HEK293T (cell line): ENCODE data around the gene FGGY.

Experiments
- ARNT ChIP-seq: fragments of 450-650 bp; IDR thresholded peaks from 2 replicates; pipeline ENCODE4 v1.6.1; 2017; ENCODE audit warnings: mild to moderate bottlenecking
- BHLHE40 ChIP-seq: fragments of 450-650 bp; IDR thresholded peaks from 2 replicates; pipeline ENCODE4 v1.6.1; 2016; ENCODE audit warnings: mild to moderate bottlenecking, moderate library complexity, borderline replicate concordance
- CTBP1 ChIP-seq: fragments of 450-650 bp; IDR thresholded peaks from 2 replicates; pipeline ENCODE4 v1.6.1; 2016; ENCODE audit warnings: borderline replicate concordance
- ELF4 ChIP-seq: fragments of 450-650 bp; IDR thresholded peaks from 2 replicates; pipeline ENCODE4 v1.6.1; 2017; ENCODE audit warnings: antibody characterized with exemption
- FOXK2 ChIP-seq: fragments of 450-650 bp; IDR thresholded peaks from 2 replicates; pipeline ENCODE4 v1.6.1; 2016; ENCODE audit warnings: mild to moderate bottlenecking
- HDGF ChIP-seq: fragments of 450-650 bp; IDR thresholded peaks from 2 replicates; pipeline ENCODE4 v1.6.1; 2017; ENCODE audit warnings: antibody characterized with exemption, borderline replicate concordance
- L3MBTL2 ChIP-seq: fragments of 450-650 bp; conservative IDR thresholded peaks from 2 replicates; pipeline ENCODE4 v1.6.1; 2016; ENCODE audit warnings: mild to moderate bottlenecking
- LEF1 ChIP-seq: fragments of 450-650 bp; IDR thresholded peaks from 2 replicates; pipeline ENCODE4 v1.6.1; 2017; ENCODE audit warnings: mild to moderate bottlenecking, borderline replicate concordance
- NFRKB ChIP-seq: fragments of 450-650 bp; IDR thresholded peaks from 2 replicates; pipeline ENCODE4 v1.6.1; 2016; ENCODE audit warnings: mild to moderate bottlenecking, moderate library complexity
- SP1 ChIP-seq: fragments of 450-650 bp; IDR thresholded peaks from 2 replicates; pipeline ENCODE4 v1.6.1; 2017
- SUZ12 ChIP-seq: fragments of 450-650 bp; IDR thresholded peaks from 2 replicates; pipeline ENCODE4 v1.6.1; 2016; ENCODE audit warnings: mild to moderate bottlenecking
- TARDBP ChIP-seq: fragments of 450-650 bp; IDR thresholded peaks from 2 replicates; pipeline ENCODE4 v1.6.1; 2016

DNA sequence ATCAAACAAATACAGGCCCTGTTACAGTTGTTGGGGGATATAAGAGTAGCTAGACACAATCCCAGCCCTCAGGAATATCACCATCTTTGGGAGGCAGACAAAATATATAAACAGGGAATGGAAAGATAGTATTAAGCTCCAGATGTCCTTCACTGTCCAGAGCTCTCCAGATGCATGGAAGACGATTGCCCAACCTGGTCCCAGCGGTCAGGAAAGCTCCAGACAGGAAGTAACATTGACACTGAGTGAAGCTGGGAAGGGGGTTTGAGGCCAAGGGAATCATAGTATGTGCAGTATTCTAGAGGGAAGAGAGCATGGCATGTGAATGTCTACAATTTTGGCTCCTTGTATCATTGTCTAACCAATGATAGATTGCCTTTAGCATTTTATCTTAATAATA lies 344.0 kb downstream of the FGGY start:
- TF ChIP-seq HDGF (no peak), FOXK2 (no peak), SP1 (no peak), ARNT (no peak), SUZ12 (no peak), CTBP1 (no peak), NFRKB (no peak), ELF4 (no peak), BHLHE40 (no peak), L3MBTL2 (no peak), TARDBP (no peak), LEF1 (no peak)
